IMR-90 (cell line): ENCODE results near the gene LAMA2. TPM values are rescaled to one million over a fixed set of nuclear protein-coding genes. Genes with fewer than 3 reads are reported as not detected.

Experiments used
- ATAC-seq: fragments of 200-7000 bp; cut with Tn5 transposase; 2 replicates; pipeline ENCODE4 v1.9.1; 2020; ENCODE audit warnings: low read depth, mild to moderate bottlenecking, moderate library complexity
- BruUV-seq: library from RNA; stranded (reverse); fragments of 400-500 nt; replicated peaks from 2 replicates; lab custom pipeline; 2021; lab: Mats Ljungman, UMichigan
- CTCF ChIA-PET: fragments of 300-600 bp; formaldehyde crosslinking; extraction: SDS; loops from one replicate; lab custom pipeline; 2021; ENCODE audit warnings: antibody characterized with exemption; lab: Yijun Ruan, JAX
- POLR2A ChIA-PET: fragments of 300-600 bp; sonication (Branson Sonifier 250); formaldehyde crosslinking; loops from one replicate; lab custom pipeline; 2022; ENCODE audit warnings: antibody characterized with exemption; ENCODE audit not compliant: unreplicated experiment; lab: Charles Lee
- DNase-seq: peaks from one replicate; pipeline ENCODE4 v3.0.0; 2013
- H2AFZ ChIP-seq: replicated peaks from 2 replicates; pipeline ENCODE3; 2013; ENCODE audit warnings: low read length, mild to moderate bottlenecking; ENCODE audit not compliant: poor library complexity
- H2AK5ac ChIP-seq: 2 replicates; pipeline ENCODE4 v1.6.1; 2013; ENCODE audit warnings: low read depth, low read length, inconsistent platforms
- H2AK9ac ChIP-seq: replicated peaks from 2 replicates; pipeline ENCODE3; 2013; ENCODE audit warnings: mild to moderate bottlenecking, low read depth, low read length, moderate library complexity; ENCODE audit not compliant: poor library complexity
- H2BK120ac ChIP-seq: 2 replicates; pipeline ENCODE4 v1.6.1; 2013; ENCODE audit warnings: low read depth, low read length, inconsistent platforms
- H2BK15ac ChIP-seq: 3 replicates; pipeline ENCODE4 v1.6.1; 2013; ENCODE audit warnings: low read depth, low read length, inconsistent platforms
- H2BK20ac ChIP-seq: 2 replicates; pipeline ENCODE4 v1.6.1; 2013; ENCODE audit warnings: low read depth, mild to moderate bottlenecking, inconsistent platforms, low read length, moderate library complexity
- H2BK5ac ChIP-seq: 2 replicates; pipeline ENCODE4 v1.6.1; 2013; ENCODE audit warnings: mild to moderate bottlenecking, low read depth, low read length, inconsistent platforms; ENCODE audit not compliant: poor library complexity, severe bottlenecking
- H3K14ac ChIP-seq: replicated peaks from 2 replicates; pipeline ENCODE4 v1.6.1; 2013; ENCODE audit warnings: low read depth, low read length, inconsistent platforms
- H3K18ac ChIP-seq: 2 replicates; pipeline ENCODE4 v1.6.1; 2013; ENCODE audit warnings: low read depth, low read length, control low read depth
- H3K23ac ChIP-seq: 2 replicates; pipeline ENCODE4 v1.6.1; 2013; ENCODE audit warnings: low read depth, low read length, inconsistent platforms
- H3K27ac ChIP-seq: 2 replicates; pipeline ENCODE4 v1.5.1; 2013; ENCODE audit warnings: mild to moderate bottlenecking, control low read depth, low read length; ENCODE audit not compliant: insufficient read depth
- H3K27me3 ChIP-seq: 2 replicates; pipeline ENCODE4 v1.6.1; 2013; ENCODE audit warnings: low read length; ENCODE audit not compliant: control insufficient read depth, insufficient read depth
- H3K36me3 ChIP-seq: 2 replicates; pipeline ENCODE4 v1.6.1; 2013; ENCODE audit warnings: low read length, mixed read lengths; ENCODE audit not compliant: control insufficient read depth, insufficient read depth
- H3K4ac ChIP-seq: 2 replicates; pipeline ENCODE4 v1.6.1; 2013; ENCODE audit warnings: low read depth, low read length, inconsistent platforms
- H3K4me1 ChIP-seq: 2 replicates; pipeline ENCODE4 v1.6.1; 2013; ENCODE audit warnings: low read length, mixed read lengths; ENCODE audit not compliant: control insufficient read depth, insufficient read depth
- H3K4me2 ChIP-seq: 2 replicates; pipeline ENCODE4 v1.6.1; 2013; ENCODE audit warnings: low read depth, mild to moderate bottlenecking, control low read depth, low read length, moderate library complexity
- H3K4me3 ChIP-seq: 2 replicates; pipeline ENCODE4 v1.5.1; 2013; ENCODE audit warnings: low read depth, mild to moderate bottlenecking, control low read depth, low read length, moderate library complexity; ENCODE audit not compliant: insufficient read depth
- H3K56ac ChIP-seq: 2 replicates; pipeline ENCODE4 v1.6.1; 2013; ENCODE audit warnings: low read length, inconsistent platforms; ENCODE audit not compliant: insufficient read depth; ENCODE audit errors: extremely low read depth
- H3K79me1 ChIP-seq, 2 experiments: 2 replicates each; pipeline ENCODE4 v1.6.1; 2013; ENCODE audit warnings: low read length in 2 of 2, inconsistent platforms in 1 of 2, low read depth in 1 of 2
- H3K9ac ChIP-seq: 2 replicates; pipeline ENCODE4 v1.6.1; 2013; ENCODE audit warnings: low read depth, low read length, control low read depth
- H3K9me1 ChIP-seq: 2 replicates; pipeline ENCODE4 v1.6.1; 2013; ENCODE audit warnings: low read length, inconsistent platforms; ENCODE audit not compliant: insufficient read depth
- H3K9me3 ChIP-seq: 2 replicates; pipeline ENCODE4 v1.6.1; 2013; ENCODE audit warnings: low read length; ENCODE audit not compliant: control insufficient read depth, insufficient read depth
- H4K20me1 ChIP-seq: 2 replicates; pipeline ENCODE4 v1.6.1; 2013; ENCODE audit warnings: low read length, inconsistent platforms; ENCODE audit not compliant: insufficient read depth
- H4K5ac ChIP-seq: 2 replicates; pipeline ENCODE4 v1.6.1; 2013; ENCODE audit warnings: mild to moderate bottlenecking, low read depth, low read length, control low read depth
- H4K8ac ChIP-seq, 2 experiments: 2 replicates each; pipeline ENCODE4 v1.6.1; 2013; ENCODE audit warnings: low read depth in 2 of 2, low read length in 2 of 2, control low read depth in 1 of 2, inconsistent platforms in 1 of 2
- H4K91ac ChIP-seq: 2 replicates; pipeline ENCODE4 v1.6.1; 2013; ENCODE audit warnings: low read depth, low read length, inconsistent platforms; ENCODE audit not compliant: insufficient read depth
- BHLHE40 ChIP-seq: fragments of 150-350 bp; IDR thresholded peaks from 2 replicates; pipeline ENCODE4 v1.6.1; 2016; ENCODE audit warnings: mild to moderate bottlenecking, low read depth, low read length
- CHD1 ChIP-seq: IDR thresholded peaks from 2 replicates; pipeline ENCODE4 v1.6.1; 2012; ENCODE audit warnings: low read depth, low read length, improper control_type of control experiment
- FOS ChIP-seq: fragments of 150-350 bp; IDR thresholded peaks from 2 replicates; pipeline ENCODE4 v1.6.1; 2016; ENCODE audit warnings: low read depth, low read length
- MAFK ChIP-seq: IDR thresholded peaks from 2 replicates; pipeline ENCODE4 v1.6.1; 2012; ENCODE audit warnings: low read depth, low read length, improper control_type of control experiment
- MAZ ChIP-seq: IDR thresholded peaks from 2 replicates; pipeline ENCODE4 v1.6.1; 2012; ENCODE audit warnings: low read depth, mild to moderate bottlenecking, low read length, improper control_type of control experiment, moderate library complexity, borderline replicate concordance
- MXI1 ChIP-seq: IDR thresholded peaks from 2 replicates; pipeline ENCODE4 v1.6.1; 2012; ENCODE audit warnings: low read depth, mild to moderate bottlenecking, low read length, moderate library complexity, borderline replicate concordance
- POLR2A ChIP-seq: IDR thresholded peaks from 2 replicates; pipeline ENCODE4 v1.6.1; 2012; ENCODE audit warnings: mild to moderate bottlenecking, low read depth, low read length
- RAD21 ChIP-seq: IDR thresholded peaks from 2 replicates; pipeline ENCODE4 v1.6.1; 2012; ENCODE audit warnings: low read length, improper control_type of control experiment
- RFX5 ChIP-seq: IDR thresholded peaks from 2 replicates; pipeline ENCODE4 v1.8.0; 2012; ENCODE audit warnings: low read depth, mild to moderate bottlenecking, low read length, moderate library complexity
- WGBS, 2 experiments: methylation state at CpG; one replicate each; pipeline versions ENCODE4 v1.1.5 to v1.1.7; 2013; ENCODE audit warnings: missing lambda C conversion rate in 2 of 2; ENCODE audit not compliant: insufficient read length in 1 of 2; ENCODE audit errors: extremely low coverage in 2 of 2; 5-methylcytosine and 5-hydroxymethylcytosine counted together
- dilution Hi-C: fragments of 300-500 bp; cut with HindIII; formaldehyde crosslinking; loops from one replicate; pipeline ENCODE4 v1.14.3; 2018; ENCODE audit warnings: low sequenced_read_pairs; ENCODE audit not compliant: unreplicated experiment
- in situ Hi-C: fragments of 300-500 bp; cut with MboI; formaldehyde crosslinking; loops from 3 replicates; pipeline ENCODE4 v1.14.3; 2019; ENCODE audit warnings: low sequenced_read_pairs, inconsistent platforms, mixed read lengths
- intact Hi-C: fragments of 100-400 bp; cut with micrococcal nuclease; formaldehyde crosslinking; loops from 2 replicates; pipeline ENCODE4 v1.10.0; 2022
- polyA plus RNA-seq, 3 experiments: library from polyadenylated mRNA; depleted of rRNA; stranded (reverse); fragments of >200 nt; gene quantifications; 2 replicates each; pipeline ENCODE4 v1.2.3, GENCODE V29; 2012; ENCODE audit warnings: low replicate concordance in 1 of 3
- total RNA-seq: library from RNA; depleted of rRNA; stranded (reverse); fragments of >200 nt; gene quantifications from 2 replicates; pipeline ENCODE4 v1.2.3, GENCODE V29; 2012
- TF ChIP-seq, protein P1 (sequence below): fragments of 150-350 bp; IDR thresholded peaks from 2 replicates; pipeline ENCODE4 v1.6.1; 2016; ENCODE audit warnings: low read depth, mild to moderate bottlenecking, low read length, moderate library complexity, borderline replicate concordance
- TF ChIP-seq, protein P2 (sequence below): fragments of 150-350 bp; IDR thresholded peaks from 2 replicates; pipeline ENCODE4 v1.6.1; 2017; ENCODE audit warnings: mild to moderate bottlenecking, antibody characterized with exemption, low read length, low read depth

LAMA2 gene
- total and polyA plus RNA-seq, 2 of the 4 experiments (the other 2 are of a cell fraction): 9.9 to 13.3 TPM

DNA sequence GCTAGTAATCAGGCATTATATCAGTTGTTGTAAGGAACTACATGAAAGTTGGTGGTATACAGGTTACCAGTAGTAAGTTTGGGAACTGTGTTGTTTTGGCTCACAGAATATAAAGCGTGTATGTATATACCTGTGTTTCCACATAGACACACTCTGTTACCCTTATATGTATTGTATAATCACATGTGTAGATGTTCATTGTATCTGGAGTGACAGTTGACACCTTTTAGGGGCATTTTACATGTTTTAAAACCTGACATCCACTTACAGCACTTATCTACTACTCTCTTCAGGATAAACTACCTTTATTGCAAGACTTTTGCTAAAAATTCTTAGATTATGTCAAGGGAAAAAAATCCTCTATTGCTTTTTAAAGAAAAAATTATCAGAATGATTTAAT, 228.9 kb downstream of the LAMA2 start:
- CTCF ChIA-PET: no interaction called here
- BruUV-seq: no TSS peak
- no peak overlapping the region for H3K4ac ChIP-seq

More for the DNA sequence above, 228.9 kb downstream of the LAMA2 start:
- H2BK15ac ChIP-seq: no peak overlapping the region
- dilution Hi-C loops (no loop called here), intact Hi-C loops (no loop called here), in situ Hi-C loops (no loop called here)
- H4K91ac ChIP-seq: no peak overlapping the region
- WGBS, 2 experiments: no CpG with 5 or more reads among the region's 1 CpG
- no peak overlapping the region for H3K4me2 ChIP-seq
- no peak overlapping the region for H4K5ac ChIP-seq
- no peak overlapping the region for H2BK20ac ChIP-seq
- no peaks in the 10 kb centered on the region for H3K9me1 ChIP-seq
- H3K18ac ChIP-seq: no peak overlapping the region
- H2AFZ ChIP-seq: no peak overlapping the region
- ATAC-seq (no peak), DNase-seq (no peak)
- H3K36me3 ChIP-seq: no peaks in the 10 kb centered on the region
- H3K4me3 ChIP-seq: no peak overlapping the region
- POLR2A ChIA-PET: no interaction called here
- H3K9me3 ChIP-seq: no peaks in the 10 kb centered on the region
- H2BK120ac ChIP-seq: no peak overlapping the region
- H4K8ac ChIP-seq: no peak overlapping the region
- no peaks in the 10 kb centered on the region for H3K79me1 ChIP-seq
- no peaks in the 10 kb centered on the region for H4K20me1 ChIP-seq
- no peak overlapping the region for H2AK9ac ChIP-seq
- no peak overlapping the region for H3K56ac ChIP-seq
- H2BK5ac ChIP-seq: no peak overlapping the region
- no peaks in the 10 kb centered on the region for H3K4me1 ChIP-seq
- no peak overlapping the region for H3K9ac ChIP-seq
- H3K27ac ChIP-seq: no peak overlapping the region
- no peak overlapping the region for H2AK5ac ChIP-seq
- no peak overlapping the region for H3K14ac ChIP-seq
- H3K27me3 ChIP-seq: no peaks in the 10 kb centered on the region
- no peak overlapping the region for H3K23ac ChIP-seq
- TF ChIP-seq BHLHE40 (no peak), MAFK (no peak), RAD21 (no peak), MAZ (no peak), CHD1 (no peak), MXI1 (no peak), RFX5 (no peak), FOS (no peak), POLR2A (no peak)
- TF ChIP-seq, protein P1, sequence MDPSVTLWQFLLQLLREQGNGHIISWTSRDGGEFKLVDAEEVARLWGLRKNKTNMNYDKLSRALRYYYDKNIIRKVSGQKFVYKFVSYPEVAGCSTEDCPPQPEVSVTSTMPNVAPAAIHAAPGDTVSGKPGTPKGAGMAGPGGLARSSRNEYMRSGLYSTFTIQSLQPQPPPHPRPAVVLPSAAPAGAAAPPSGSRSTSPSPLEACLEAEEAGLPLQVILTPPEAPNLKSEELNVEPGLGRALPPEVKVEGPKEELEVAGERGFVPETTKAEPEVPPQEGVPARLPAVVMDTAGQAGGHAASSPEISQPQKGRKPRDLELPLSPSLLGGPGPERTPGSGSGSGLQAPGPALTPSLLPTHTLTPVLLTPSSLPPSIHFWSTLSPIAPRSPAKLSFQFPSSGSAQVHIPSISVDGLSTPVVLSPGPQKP: no peak
- TF ChIP-seq, protein P2, sequence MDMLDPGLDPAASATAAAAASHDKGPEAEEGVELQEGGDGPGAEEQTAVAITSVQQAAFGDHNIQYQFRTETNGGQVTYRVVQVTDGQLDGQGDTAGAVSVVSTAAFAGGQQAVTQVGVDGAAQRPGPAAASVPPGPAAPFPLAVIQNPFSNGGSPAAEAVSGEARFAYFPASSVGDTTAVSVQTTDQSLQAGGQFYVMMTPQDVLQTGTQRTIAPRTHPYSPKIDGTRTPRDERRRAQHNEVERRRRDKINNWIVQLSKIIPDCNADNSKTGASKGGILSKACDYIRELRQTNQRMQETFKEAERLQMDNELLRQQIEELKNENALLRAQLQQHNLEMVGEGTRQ: no peak
